Measurements from ENCODE around the gene JAKMIP1.

JAKMIP1 gene

DNA sequence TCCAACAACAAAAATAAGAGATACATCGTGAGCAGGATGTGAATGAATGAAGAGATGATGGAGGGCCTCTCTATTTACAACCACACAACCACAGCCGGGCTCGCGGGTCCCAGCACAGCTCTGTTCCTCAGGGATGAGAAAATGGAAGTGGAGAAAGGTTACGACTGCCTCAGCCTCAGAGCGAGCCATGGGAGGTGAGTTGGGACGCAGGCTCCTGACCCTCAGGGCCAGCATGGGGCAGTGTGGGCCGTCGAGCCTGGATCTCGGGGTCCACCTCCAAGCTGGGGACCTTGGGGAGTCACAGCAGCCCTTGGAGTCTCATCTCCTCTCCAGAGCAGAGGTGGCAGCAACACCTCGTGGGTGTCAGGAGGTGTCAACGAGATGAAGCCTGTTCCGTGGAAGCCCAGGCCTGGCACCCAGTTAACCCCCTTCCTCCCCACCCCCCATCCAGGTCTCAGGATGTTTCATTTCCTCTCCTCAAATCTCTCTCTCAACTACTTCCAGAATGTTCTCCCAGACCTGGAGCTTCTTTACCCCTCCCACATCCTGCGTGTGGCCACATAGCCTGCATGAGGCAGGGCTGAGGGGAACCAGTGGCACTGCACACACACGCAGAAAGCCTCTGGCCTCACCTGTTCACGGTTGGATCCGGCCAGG is 208.1 kb downstream of the JAKMIP1 start:
- DNase-seq (ENCODE audit: low read depth), result no peak

DNA sequence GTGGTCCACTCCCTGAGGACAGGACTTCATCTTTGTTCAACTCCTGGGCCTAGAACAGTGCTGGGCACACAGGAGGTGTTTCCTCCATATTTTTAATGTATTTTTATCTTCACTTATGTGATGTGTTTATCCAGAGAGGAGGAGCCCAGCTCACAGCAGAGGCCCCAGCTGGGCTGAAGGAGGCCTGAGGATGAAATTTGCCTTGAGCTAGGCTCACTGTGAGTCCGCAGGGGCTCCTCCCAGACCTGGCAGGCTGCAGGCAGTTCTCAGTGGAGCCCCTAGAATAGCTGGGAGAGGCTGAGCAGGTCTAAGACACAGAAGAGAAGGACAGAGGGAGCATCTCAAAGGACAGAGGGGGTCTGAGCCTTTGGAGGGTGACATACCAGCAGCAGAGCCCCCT is 208.9 kb downstream of the JAKMIP1 start:
- no peak for DNase-seq (ENCODE audit: low read depth)

DNA sequence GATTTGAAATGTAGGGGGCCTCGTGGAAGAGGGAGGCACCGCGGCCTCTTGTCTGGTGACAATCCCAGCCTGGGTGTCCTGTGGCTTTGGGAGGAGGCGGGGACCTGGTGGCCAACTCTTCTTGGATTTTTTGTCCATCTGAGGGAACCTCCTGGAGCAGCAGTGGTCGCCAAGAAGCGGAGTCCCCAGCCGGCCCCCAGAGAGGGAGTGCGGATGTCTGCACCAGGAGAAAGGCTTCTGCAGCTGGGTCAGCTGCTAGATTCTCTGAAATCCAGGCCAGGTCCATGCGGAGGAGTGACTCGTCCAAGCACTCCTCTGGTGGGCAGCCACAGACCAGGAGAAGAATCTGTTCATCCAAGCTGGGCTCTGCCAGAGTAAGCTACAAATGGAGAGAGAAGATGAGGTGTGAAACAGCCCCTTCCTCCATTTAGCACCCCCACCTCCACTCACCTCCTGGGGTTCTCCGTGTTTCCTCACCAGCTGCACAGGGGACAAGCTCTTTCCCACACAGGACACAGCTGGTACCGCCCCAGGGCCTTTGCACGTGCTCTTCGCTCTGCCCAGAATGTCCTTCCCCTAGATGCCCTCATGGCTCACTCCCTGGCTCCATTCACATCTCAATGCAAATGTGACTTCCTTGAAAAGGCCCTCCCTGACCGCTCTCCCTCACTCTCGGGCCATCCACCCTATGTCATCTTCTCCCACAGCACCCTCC is 209.7 kb downstream of the JAKMIP1 start:
- DNase-seq (ENCODE audit: low read depth), result no peak

DNA sequence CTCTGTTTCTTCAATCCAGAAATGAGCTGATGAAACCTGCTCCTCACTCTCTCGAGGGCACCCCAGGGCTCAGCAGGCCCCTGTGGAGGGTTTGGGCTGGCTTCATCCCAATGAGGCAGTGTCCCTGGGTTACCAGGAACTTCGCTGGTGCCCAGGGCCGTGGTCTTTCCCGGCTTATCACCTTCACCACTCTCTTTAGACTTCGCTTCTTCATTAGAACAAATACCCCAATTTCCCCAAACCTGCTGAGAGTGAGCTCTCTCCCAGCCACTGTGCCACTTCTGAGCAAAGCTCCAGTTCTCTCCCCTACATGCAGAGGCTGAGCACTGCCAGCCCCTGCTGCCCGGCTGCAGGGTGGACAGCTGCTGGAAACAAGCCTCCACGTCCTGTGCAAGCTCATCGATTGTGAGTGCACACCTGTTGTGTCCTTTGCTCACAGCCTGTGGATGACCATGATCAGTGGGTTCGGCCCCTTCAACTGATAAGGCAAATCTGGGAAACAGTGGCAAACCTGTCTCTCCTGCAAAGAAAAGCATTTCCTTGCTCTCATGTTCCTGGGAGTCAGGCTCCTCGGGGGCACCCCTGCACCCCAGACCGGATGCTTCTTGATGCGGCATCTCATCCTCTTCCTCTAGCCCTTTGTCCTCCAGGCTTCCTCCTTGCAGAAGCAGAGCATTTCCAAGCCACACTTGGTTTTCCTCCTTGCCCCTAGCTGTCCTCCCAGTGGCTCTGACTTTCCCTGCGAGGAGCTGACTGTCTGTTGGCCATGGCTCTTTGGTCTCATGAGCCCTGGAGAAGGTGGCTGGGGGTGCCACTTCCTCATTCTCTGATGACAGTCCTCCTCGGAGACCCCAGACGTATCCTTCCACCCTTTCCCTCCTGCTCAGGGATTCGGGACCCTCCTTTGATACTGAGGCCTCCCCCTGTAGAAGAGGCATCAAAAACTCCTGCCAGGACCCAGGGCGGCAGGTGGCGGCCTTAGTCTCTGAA is 210.8 kb downstream of the JAKMIP1 start:
- no peak for DNase-seq (ENCODE audit: low read depth)

DNA sequence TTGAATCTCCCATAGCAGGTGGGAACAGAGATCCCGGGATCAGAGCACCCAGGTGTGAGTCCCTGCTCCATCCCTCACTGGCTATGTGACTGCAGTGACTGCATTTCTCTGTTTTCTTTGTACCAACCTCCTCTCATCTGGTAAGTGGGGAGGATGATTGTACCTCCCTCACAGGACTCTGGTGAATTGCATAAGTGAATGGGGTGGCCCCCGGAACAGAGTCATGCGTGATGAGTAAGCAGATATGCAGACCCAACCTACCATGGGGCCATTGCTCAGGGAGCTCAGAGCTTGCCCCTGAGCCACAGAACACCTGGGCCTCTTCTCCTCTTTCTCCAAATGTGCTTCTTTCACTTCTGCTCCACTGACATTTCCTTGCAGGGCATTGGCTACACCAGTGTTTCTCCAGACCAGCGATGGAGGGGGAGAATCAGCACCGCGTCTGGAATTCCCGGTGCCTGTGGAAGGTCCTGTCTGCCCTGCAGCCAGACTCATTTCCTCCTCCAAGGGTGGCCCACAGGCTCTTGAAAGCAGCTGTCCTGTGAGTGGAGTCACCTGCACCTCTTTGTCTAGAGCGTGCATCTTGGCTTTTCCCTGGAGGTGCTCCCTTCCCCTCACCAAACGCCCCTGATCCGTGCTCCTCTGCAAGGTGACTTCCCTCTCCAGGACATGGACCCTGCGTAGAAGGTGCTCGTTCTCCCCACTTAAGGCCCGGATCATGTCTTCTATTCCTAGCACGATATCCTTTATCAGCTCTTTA is 212.1 kb downstream of the JAKMIP1 start:
- DNase-seq (ENCODE audit: low read depth), result no peak

DNA sequence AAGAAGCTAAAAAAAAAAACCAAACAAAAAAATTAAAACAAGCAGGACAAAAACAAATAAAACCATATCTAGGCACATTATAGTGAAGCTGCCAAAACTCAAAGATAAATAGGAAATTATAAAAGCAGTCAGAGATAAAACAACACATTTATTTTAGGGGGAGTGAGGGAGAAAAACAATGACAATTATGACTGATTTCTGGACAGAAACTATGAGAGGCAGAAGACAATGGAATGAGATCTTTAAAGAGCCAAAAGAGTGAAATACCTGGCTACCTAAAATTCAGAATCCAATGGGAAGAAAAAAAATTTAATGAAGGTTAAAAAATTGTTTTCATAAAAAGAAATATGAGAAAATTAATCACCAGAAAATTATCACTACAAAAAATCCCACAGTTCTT is 215.5 kb downstream of the JAKMIP1 start:
- no peak for DNase-seq (ENCODE audit: low read depth)

DNA sequence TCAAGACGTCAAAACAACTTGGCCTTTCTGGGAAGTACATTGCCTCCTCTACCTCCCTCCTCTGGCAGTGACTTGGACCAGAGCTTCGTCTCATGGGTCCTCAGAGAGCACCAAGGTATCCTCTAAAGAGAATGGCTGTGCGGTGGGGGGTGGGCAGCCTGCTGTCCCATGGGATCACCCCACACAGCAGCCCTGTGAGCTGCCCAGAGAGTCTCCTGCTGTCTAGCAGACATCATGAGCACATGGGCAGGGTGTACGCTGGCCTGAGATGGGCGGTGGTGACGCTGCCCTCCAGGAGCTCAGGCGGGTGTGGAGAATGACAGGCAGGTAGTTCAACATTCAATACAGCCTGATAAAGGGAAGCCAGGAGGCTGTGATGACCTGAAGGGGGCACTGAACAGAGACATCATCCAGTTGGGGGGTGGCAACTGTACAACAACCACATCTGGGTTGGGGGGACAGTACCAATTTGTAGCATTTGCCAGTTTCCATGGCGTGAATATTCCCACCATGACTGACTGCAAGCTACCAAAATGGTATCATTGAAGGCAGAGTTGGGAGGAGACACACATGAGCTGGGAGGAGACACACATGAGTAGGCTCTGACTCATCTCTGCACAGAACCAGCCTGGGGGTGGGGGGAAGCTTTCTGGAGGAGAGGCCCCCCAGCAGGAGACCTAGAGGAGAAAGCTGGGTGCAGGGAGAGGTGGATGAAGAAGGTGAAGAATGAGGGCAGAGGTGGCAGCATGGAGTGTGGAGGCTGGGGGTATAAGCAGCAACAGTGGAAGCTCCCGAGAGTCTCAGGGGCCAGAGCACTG is 218.0 kb downstream of the JAKMIP1 start:
- DNase-seq (ENCODE audit: low read depth), result no peak

DNA sequence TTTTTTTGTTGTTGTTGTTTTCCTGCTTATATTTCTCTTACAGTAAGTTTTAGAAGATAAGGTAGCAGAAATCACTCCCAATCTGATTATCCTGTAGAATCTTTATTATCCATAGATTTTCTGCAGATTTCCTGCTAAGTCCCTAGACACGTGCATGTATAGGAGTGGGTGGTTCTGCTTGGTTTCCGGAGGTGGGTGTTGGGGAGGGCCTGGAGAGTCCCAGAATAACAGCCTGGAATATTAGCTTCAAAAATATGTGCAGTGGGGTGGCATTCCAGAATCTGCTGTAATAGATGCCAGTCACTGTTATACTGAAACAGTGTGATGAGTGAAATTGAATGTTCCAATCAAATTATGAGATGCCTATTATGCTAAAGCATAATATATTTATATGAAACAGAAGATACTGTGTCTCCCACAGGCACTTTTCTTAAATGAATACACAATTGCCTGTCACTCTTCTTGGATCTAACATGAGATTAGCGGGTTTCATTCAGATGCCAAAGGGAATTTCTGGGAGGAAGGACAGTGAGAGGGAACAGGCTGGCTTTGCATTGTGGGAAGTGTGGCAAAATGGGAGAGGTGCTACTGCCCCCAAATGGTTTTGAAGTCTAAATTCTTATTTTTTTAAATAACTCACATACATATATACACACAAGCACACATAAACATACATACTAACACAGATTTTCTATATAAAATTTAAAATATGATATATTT is 219.8 kb downstream of the JAKMIP1 start:
- no peak for DNase-seq (ENCODE audit: low read depth)

DNA sequence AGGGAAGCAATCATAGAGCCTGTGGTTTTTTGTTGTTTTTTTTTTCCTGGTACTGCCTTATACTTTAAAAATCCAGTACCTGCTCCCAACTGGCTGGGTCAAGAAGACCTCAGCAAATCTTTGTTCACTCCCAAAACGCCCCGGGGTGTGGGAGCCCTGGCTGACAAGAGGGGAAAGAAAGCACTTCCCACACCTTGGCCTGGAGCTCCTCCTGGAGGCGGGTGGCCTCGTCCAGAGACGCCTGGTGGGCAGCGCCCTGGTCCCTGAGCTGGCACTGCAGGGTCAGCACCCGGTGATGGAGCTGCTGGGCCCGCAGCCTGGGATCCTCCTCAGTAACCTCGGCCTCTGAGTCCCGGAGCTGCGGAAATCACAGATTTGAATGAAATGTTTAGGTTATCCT is 220.4 kb downstream of the JAKMIP1 start:
- no peak for DNase-seq (ENCODE audit: low read depth)

DNA sequence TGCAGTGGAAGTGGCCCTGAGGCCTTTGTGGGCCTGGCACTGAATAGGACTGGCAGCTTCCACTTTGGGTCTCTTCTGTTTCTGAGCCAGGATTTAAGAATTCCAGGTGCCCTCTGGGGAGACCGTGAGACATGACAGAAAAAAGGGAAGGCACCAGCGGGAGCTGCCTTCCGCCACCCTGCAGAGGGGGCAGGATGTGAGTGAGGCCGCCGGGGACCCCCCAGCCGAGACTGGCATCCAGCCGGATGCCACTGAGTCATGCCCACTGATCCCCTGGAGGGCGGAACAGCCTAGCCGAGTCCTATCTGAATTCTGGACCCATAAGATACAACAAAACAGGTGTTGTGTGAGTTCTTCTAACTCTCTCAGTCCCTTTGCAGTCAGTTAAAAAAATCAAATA is 223.4 kb downstream of the JAKMIP1 start:
- DNase-seq (ENCODE audit: low read depth), result no peak

DNA sequence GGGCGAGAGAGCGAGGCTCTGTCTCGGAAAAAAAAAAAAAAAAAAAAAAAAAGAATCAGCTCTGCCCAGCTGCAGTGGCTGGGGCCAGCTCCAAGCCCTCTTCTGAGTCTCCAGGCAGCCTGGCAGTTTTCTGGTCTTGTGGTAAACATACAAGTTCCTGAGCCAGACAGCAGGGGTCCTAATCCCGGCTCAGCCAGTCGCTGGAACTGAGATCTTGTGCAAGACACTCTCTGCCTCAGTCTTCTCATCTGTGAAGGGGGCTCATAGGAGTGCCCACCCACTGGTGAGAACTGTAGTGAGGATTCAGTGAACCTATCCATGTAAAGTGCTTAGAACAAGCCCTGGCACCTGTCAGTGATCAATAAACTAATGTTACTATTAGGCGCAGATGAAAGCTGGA is 223.9 kb downstream of the JAKMIP1 start:
- DNase-seq (ENCODE audit: low read depth), result no peak
